AML-193 (cell line): ENCODE results near the gene EMC6.

Experiments
- DNase-seq, 2 experiments: peaks; one replicate each; lab custom pipeline; 2025; lab: John Stamatoyannopoulos, UW

The EMC6 gene

DNA sequence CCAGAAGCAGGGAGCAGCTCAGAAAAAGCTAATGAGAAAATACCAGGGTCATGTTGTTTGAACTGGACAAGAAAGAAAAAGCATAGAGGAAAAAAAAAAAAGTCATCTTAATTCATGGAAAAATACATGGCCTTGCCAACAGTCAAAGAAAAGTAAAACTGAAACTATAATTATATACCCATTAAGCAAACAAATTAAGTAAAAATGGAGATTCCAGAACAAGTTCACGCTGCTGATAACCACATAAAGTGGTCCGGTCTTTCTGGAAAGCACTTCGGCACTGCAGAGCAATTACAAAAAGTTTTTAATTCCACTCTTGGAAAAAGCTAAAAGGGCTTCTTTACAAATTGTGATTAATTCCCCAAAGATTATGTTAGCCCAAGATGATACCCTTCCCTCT is 39.8 kb downstream of the EMC6 start:
- no peak for DNase-seq

DNA sequence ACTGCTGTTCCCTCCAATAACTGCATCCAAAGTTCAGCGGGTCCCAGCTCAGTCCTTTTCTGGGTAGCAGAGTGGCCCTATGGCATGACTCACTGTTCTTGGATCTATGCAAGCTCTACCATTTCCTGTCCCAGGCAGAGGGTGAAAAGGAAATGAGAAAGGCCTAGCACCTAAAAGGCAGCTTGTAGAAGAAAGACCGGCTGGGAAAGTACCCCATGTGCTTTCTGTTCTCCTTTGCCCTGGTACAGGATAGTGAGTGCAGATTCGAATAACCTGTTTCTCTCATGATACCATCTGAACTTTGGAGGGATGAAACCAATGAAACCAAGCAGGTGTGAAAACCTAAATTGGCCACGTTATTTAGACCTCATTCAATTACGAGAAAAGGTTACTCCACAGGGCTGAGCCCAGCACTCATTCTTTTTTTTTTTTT is 42.4 kb downstream of the EMC6 start:
- peak; percentile 46 to 66 for DNase-seq

DNA sequence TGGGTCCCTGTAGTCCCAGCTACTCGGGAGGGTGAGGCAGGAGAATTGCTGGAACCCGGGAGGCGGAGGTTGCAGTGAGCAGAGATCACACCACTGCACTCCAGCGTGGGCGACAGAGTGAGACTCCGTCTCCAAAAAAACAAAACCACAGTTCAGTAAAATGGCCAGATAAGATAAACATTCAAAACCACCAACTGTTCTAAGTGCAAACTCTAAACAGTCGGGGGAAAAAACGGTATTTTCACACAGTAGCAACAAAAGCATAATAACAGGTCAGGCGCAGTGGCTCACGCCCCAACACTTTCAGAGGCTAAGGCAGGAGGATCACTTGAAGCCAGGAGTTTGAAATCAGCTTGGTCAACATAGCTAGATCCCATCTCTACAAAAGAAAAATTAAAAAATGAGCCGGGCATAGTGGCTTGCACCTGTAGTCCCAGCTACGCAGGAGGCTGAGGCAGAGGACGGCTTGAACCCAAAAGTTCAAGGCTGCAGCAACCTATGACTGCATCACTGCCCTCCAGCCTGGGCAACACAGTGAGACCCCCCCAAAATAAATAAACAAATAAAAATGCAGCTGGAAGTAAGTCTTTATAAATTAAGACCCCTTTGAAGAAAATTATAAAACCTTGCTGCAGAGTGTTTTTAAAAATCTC is 44.3 kb downstream of the EMC6 start:
- DNase-seq: no peak

DNA sequence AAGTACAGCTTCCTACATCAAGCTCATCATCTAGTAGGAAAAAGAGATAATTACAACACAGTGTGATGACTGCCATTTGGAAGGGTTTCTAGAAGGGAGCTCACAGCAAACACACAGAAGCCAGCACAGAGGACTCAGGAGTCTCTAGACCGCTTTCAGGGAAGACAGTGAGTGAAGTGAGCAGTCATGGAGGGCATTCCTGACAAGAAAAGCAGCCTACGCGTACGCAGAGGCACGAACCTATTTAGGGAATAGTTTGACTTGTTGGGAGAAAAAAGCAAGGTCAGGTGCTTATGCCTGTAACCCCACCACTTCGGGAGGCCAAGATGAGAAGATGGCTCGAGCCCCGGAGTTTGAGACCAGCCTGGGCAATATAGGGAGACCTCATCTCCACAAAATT is 46.7 kb downstream of the EMC6 start:
- DNase-seq: no peak

DNA sequence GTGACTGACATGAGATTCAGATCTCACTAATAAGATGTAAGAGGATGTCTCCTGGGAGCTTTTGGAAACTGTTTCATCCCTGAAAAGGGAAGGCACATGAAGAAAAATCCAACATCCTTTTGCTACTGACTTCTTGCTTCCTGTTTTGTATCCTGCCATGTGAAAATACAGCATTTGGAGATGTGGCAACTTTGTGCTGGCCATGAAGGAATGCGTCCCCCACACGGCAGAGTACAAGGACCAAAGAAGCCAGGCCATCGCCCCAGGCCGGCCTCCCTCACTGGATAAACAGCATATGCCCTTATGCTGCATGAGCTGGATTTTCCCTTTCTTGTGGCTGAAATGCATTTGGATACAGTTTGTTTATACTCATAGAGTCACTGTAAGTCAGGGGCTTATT is 49.6 kb downstream of the EMC6 start:
- DNase-seq: no peak

DNA sequence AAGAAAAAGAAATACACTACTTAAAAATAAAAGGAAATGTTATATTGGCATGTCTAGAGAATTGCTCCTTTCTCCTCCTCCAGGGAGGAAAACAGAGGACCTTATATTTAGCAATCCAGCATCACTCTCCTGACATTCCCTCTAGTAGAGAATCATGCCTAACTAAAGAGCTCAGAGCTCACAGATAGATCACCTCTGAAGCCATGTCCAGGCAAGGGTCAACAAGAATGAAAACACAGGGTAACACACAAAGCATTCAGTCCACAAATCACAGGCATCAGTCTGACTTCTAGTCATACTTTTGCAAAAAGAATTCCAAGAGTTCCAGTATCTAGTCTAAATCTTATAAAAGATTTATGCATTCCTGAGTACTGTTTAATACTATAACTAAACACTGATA is 50.7 kb downstream of the EMC6 start:
- DNase-seq: no peak
